Kidney epithelial cell (primary cell): ENCODE data around the gene GPC6. TPM values are rescaled to one million over a fixed set of nuclear protein-coding genes. Genes with fewer than 3 reads are reported as not detected.
"Not testable (repeated sequence)": the region's sequence is repeated elsewhere in the genome, so short reads cannot be mapped to it uniquely, and the experiment has no call there.

Experiments used
- DNase-seq: peaks from one replicate; pipeline ENCODE4 v3.0.0-alpha.2; 2010; ENCODE audit warnings: low read depth
- H3K27me3 ChIP-seq: 2 replicates; pipeline ENCODE4 v1.6.0; 2011; ENCODE audit warnings: low read length; ENCODE audit not compliant: control insufficient read depth, insufficient read depth
- H3K36me3 ChIP-seq: 2 replicates; pipeline ENCODE4 v1.5.1; 2011; ENCODE audit warnings: low read length; ENCODE audit not compliant: control insufficient read depth, insufficient read depth
- H3K4me3 ChIP-seq: 2 replicates; pipeline ENCODE4 v1.5.1; 2011; ENCODE audit warnings: low read depth, mild to moderate bottlenecking, control low read depth, low read length
- total RNA-seq: library from RNA; depleted of rRNA; stranded (reverse); fragments of >200 nt; gene quantifications from 2 replicates; pipeline ENCODE4 v1.2.3, GENCODE V29; 2015
- TF ChIP-seq, protein P1 (sequence below): IDR thresholded peaks from 2 replicates; pipeline ENCODE4 v1.5.1; 2011; ENCODE audit warnings: mild to moderate bottlenecking, moderate library complexity, low read length, control low read depth, inconsistent platforms; ENCODE audit not compliant: insufficient read depth, poor library complexity, severe bottlenecking

GPC6 gene
- total RNA-seq, 1 donor from 2014 or later: 62.7 TPM

DNA sequence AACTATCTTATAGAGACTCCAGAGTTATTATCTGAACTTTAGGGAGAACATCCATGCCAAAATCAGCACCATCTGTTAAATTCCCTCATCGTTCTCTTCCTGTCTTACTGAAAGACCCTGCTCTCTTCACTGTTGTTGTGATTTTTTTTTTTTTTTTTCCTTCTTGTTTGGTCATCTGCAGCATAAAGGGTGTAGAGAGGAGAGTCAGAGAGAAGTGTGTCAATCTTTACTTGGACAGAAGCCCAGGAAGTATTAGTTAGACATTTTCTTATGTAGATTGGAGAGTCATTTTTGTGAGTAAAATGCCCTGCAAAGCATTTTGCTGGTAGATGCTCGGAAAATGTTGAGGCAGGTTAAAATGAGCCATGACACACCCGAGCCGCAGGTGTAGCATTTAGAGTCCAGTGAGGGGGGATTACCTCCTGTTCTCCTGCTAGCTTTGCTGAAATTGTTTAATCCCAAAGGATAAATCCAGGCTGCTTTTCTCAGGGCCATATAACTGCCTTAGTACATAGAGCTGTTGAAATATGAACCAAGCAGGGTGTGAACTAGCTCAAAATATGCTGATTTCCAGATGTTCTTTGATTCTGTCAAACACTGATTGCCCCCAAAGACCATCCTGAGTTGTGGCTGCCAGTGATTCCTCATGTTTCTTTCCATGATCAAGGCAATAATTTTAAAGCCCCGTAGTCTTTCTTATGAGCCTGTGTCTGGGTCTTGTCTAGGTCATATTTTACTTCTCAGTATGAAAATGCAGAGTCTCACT is 1109.3 kb downstream of the GPC6 start:
- Histone ChIP-seq H3K4me3 (no peak overlapping the region), H3K36me3 (no peaks in the 10 kb centered on the region), H3K27me3 (no peaks in the 10 kb centered on the region)
- no peak for DNase-seq
- TF ChIP-seq, protein P1, sequence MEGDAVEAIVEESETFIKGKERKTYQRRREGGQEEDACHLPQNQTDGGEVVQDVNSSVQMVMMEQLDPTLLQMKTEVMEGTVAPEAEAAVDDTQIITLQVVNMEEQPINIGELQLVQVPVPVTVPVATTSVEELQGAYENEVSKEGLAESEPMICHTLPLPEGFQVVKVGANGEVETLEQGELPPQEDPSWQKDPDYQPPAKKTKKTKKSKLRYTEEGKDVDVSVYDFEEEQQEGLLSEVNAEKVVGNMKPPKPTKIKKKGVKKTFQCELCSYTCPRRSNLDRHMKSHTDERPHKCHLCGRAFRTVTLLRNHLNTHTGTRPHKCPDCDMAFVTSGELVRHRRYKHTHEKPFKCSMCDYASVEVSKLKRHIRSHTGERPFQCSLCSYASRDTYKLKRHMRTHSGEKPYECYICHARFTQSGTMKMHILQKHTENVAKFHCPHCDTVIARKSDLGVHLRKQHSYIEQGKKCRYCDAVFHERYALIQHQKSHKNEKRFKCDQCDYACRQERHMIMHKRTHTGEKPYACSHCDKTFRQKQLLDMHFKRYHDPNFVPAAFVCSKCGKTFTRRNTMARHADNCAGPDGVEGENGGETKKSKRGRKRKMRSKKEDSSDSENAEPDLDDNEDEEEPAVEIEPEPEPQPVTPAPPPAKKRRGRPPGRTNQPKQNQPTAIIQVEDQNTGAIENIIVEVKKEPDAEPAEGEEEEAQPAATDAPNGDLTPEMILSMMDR: no peak

GRCh38 chr13:94339116-94339687 is 1112.6 kb downstream of the GPC6 start:
- no peaks in the 10 kb centered on the region for H3K27me3 ChIP-seq
- no peak overlapping the region for H3K4me3 ChIP-seq
- TF ChIP-seq, protein P1: no peak
- no peak for DNase-seq
- no peaks in the 10 kb centered on the region for H3K36me3 ChIP-seq

DNA sequence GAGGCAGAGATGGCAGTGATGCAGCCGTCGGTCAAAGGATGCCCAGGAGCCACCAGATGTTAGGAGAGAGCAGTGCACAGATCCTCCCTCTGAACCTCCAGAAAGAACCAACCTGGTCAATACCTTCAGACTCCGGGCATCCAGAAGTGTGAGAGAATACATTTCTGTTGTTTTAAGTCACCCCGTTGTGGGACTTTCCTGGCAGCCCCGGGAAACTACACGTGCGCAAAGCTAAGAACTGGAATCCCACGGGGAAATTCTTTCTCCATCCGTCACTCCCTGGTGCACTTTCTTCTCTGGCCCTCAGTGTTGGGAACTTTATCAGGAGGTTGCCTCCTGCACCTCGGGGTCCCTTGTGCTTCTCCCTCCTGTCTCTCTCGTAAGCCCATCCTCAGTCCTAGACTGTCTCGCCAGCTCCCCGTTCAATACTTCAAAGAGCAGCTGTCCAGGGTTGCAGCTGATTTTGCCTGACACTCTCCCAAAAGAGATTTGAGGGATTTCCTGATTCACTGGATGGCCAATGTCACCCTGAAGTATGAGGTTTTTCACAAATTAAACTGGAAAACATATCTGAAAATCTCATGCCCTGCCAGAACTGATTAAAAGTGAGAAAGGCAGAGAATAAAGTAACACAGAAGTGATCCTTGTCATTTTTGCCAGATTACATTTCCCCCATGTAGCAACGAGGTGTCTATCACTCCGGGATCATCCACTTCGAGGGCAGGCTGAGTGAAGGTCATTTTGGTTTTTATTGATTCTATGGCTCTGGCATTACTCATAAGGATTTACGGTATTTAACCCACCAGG is 1116.0 kb downstream of the GPC6 start:
- H3K4me3 ChIP-seq: no peak overlapping the region
- H3K36me3 ChIP-seq: no peaks in the 10 kb centered on the region
- DNase-seq: no peak
- H3K27me3 ChIP-seq: no peaks in the 10 kb centered on the region
- TF ChIP-seq, protein P1: no peak

DNA sequence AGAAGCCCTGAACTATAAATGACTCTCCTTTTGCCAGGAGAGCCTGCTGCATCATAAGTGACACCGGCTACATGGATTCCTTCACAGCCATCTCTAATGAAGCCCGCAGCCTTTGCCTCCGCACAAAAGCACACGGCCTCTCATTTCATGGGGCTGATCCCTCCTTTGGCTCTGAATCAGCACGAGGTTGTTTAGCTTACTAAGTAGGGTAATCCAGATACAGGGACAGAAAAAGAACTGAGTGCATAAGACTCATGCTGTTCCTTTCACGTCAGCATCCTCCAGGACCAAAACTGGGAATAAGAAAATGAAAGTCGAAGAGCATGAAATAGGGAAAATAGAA is 1116.6 kb downstream of the GPC6 start:
- Histone ChIP-seq H3K4me3 (no peak overlapping the region), H3K27me3 (no peaks in the 10 kb centered on the region), H3K36me3 (no peaks in the 10 kb centered on the region)
- TF ChIP-seq, protein P1: no peak
- no peak for DNase-seq

DNA sequence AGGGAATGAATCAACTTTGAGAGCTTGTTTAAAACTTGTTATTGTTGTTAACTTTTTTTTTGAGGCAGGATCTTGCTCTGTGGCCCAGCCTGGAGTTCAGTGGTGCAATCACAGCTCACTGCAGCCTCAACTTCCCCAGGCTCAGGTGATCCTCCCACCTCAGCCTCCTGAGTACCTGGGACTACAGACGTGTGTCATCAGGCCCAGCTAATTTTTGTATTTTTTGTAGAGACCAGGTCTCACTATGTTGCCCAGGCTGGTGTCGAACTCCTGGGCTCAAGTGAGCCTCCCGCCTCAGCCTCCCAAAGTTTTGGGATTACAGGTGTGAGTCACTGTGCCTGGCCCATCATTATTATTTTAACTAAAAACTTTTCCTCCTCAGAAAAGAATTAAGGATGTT is 1117.1 kb downstream of the GPC6 start:
- H3K4me3 ChIP-seq, H3K27me3 ChIP-seq, H3K36me3 ChIP-seq, DNase-seq: not testable (repeated sequence)

- TF ChIP-seq, protein P1: no peak
- Histone ChIP-seq H3K36me3 (no peaks in the 10 kb centered on the region), H3K4me3 (no peak overlapping the region), H3K27me3 (no peaks in the 10 kb centered on the region)
- DNase-seq: no peak
These were observed 1117.7 kb downstream of the GPC6 start for GRCh38 chr13:94344126-94344818.
